Caco-2 (cell line): Measurements from ENCODE around the gene EVI5L. TPM values are rescaled to one million over a fixed set of nuclear protein-coding genes. Genes with fewer than 3 reads are reported as not detected.

Experiments used
- BruUV-seq: library from RNA; stranded (reverse); fragments of 400-500 nt; replicated peaks from 2 replicates; lab custom pipeline; 2021; lab: Mats Ljungman, UMichigan
- CTCF ChIA-PET: fragments of 300-600 bp; sonication (Branson Sonifier 250); formaldehyde crosslinking; loops from one replicate; lab custom pipeline; 2022; ENCODE audit warnings: antibody characterized with exemption; lab: Charles Lee
- POLR2A ChIA-PET: fragments of 300-600 bp; sonication (Branson Sonifier 250); formaldehyde crosslinking; loops from one replicate; lab custom pipeline; 2022; ENCODE audit warnings: antibody characterized with exemption; lab: Charles Lee
- DNase-seq, 2 experiments: peaks; one replicate each; pipeline versions ENCODE4 v3.0.0 to v3.0.0-alpha.2; 2020 to 2022
- H3K27me3 ChIP-seq: replicated peaks from 2 replicates; pipeline ENCODE4 v1.6.0; 2011; ENCODE audit warnings: low read length; ENCODE audit not compliant: control insufficient read depth, insufficient read depth
- H3K36me3 ChIP-seq: 2 replicates; pipeline ENCODE4 v1.5.1; 2011; ENCODE audit warnings: low read length; ENCODE audit not compliant: control insufficient read depth, insufficient read depth
- H3K4me1 ChIP-seq: fragments of 250-450 bp; sonication (Bioruptor Pico); 2 replicates; pipeline ENCODE4 v1.5.1; 2020; ENCODE audit warnings: mild to moderate bottlenecking
- H3K4me3 ChIP-seq: 2 replicates; pipeline ENCODE4 v1.5.1; 2011; ENCODE audit warnings: low read depth, mild to moderate bottlenecking, control low read depth, low read length
- H3K9me3 ChIP-seq: fragments of 250-450 bp; sonication (Bioruptor Pico); 2 replicates; pipeline ENCODE4 v1.5.1; 2020; ENCODE audit warnings: mild to moderate bottlenecking, moderate library complexity
- H3K27ac Mint-ChIP-seq: one replicate; pipeline ENCODE4 v1.8.0; 2022; ENCODE audit warnings: mixed read lengths; ENCODE audit not compliant: unreplicated experiment
- H3K27me3 Mint-ChIP-seq: one replicate; pipeline ENCODE4 v1.8.0; 2022; ENCODE audit warnings: mixed read lengths; ENCODE audit not compliant: insufficient read depth, unreplicated experiment
- H3K36me3 Mint-ChIP-seq: one replicate; pipeline ENCODE4 v1.8.0; 2022; ENCODE audit warnings: mild to moderate bottlenecking, mixed read lengths; ENCODE audit not compliant: insufficient read depth, unreplicated experiment
- H3K4me1 Mint-ChIP-seq: one replicate; pipeline ENCODE4 v1.8.0; 2022; ENCODE audit warnings: low read depth, mixed read lengths; ENCODE audit not compliant: unreplicated experiment
- H3K4me3 Mint-ChIP-seq: one replicate; pipeline ENCODE4 v1.8.0; 2022; ENCODE audit warnings: mild to moderate bottlenecking, moderate library complexity, mixed read lengths; ENCODE audit not compliant: unreplicated experiment
- H3K9me3 Mint-ChIP-seq: one replicate; pipeline ENCODE4 v1.8.0; 2022; ENCODE audit warnings: mixed read lengths; ENCODE audit not compliant: unreplicated experiment
- CTCF ChIP-seq, 2 experiments: fragments of 200-600 bp in 1 of 2; IDR thresholded peaks; 1 replicate in 1 of 2; 2 replicates in 1 of 2; pipeline versions ENCODE4 v1.5.1 to v1.8.0; 2011 to 2022; ENCODE audit warnings: antibody characterized with exemption in 1 of 2, control low read depth in 1 of 2, inconsistent platforms in 1 of 2, low read depth in 1 of 2, low read length in 1 of 2, mild to moderate bottlenecking in 1 of 2, moderate library complexity in 1 of 2; ENCODE audit not compliant: insufficient read depth in 1 of 2, severe bottlenecking in 1 of 2, unreplicated experiment in 1 of 2
- intact Hi-C: fragments of 100-400 bp; cut with micrococcal nuclease; formaldehyde crosslinking; loops from one replicate; pipeline ENCODE4 v1.10.0; 2022; ENCODE audit not compliant: unreplicated experiment
- total RNA-seq: library from RNA; stranded (reverse); gene quantifications from 2 replicates; pipeline ENCODE4 v1.2.3, GENCODE V29; 2022

The EVI5L gene
- total RNA-seq, 1 experiment from 2014 or later: 9.8 TPM

- no peaks in the 10 kb centered on the region for H3K9me3 ChIP-seq
- Mint-ChIP-seq H3K27me3 (no peaks in the 10 kb centered on the region), H3K4me3 (peak overlapping the region; percentile 92), H3K4me1 (peaks cover 6% of the 10 kb centered on the region), H3K9me3 (no peaks in the 10 kb centered on the region), H3K36me3 (peaks cover 30% of the 10 kb centered on the region), H3K27ac (peak overlapping the region; percentile 89)
- POLR2A ChIA-PET: interaction anchor here (1.0 to 1.6 kb wide), 6 partner anchors 12 to 609 kb away, joined by 3 to 69 read pairs (median 6); partner anchors contain the start of genes LRRC8E, SNAPC2 and ZNF414
- peak overlapping the region; percentile 91 for H3K4me3 ChIP-seq
- peaks cover 2% of the 10 kb centered on the region; the same call in 1 of the 2 replicates for H3K36me3 ChIP-seq
- TF ChIP-seq CTCF (IDR thresholded peaks at IDR 0.05; ENCODE audit: insufficient read depth in 1 of 2, low read depth in 1 of 2, low read length in 1 of 2, severe bottlenecking in 1 of 2, unreplicated experiment in 1 of 2): no peak
- BruUV-seq: no TSS peak
- DNase-seq: no peak
- no peaks in the 10 kb centered on the region for H3K27me3 ChIP-seq
- intact Hi-C loops: no loop called here
- CTCF ChIA-PET: interaction anchor here (0.6 to 1.7 kb wide), 8 partner anchors 12 to 336 kb away, joined by 3 to 21 read pairs (median 4); partner anchors contain the start of genes SNAPC2 and TIMM44
- H3K4me1 ChIP-seq: peaks cover 12% of the 10 kb centered on the region; the same call in 1 of the 2 replicates
Observed at GRCh38 chr19:7904074-7905020, 74.3 kb downstream of the EVI5L start.

- Histone ChIP-seq H3K4me1 (peaks cover 12% of the 10 kb centered on the region; the same call in 1 of the 2 replicates), H3K9me3 (no peaks in the 10 kb centered on the region), H3K27me3 (no peaks in the 10 kb centered on the region), H3K4me3 (no peak overlapping the region), H3K36me3 (peaks cover 2% of the 10 kb centered on the region; the same call in 1 of the 2 replicates)
- H3K4me3 Mint-ChIP-seq: peak overlapping the region; percentile 92
- peaks cover 6% of the 10 kb centered on the region for H3K4me1 Mint-ChIP-seq
- POLR2A ChIA-PET: no interaction called here
- no peak for DNase-seq
- intact Hi-C loops: no loop called here
- CTCF ChIA-PET: interaction anchor here (0.5 kb wide), 1 partner anchor 1927 kb away, joined by 3 read pairs; no protein-coding TSS in a partner anchor
- BruUV-seq: no TSS peak
- H3K36me3 Mint-ChIP-seq: peaks cover 30% of the 10 kb centered on the region
- TF ChIP-seq CTCF (IDR thresholded peaks at IDR 0.05; ENCODE audit: insufficient read depth in 1 of 2, low read depth in 1 of 2, low read length in 1 of 2, severe bottlenecking in 1 of 2, unreplicated experiment in 1 of 2): no peak
- no peaks in the 10 kb centered on the region for H3K9me3 Mint-ChIP-seq
- no peaks in the 10 kb centered on the region for H3K27me3 Mint-ChIP-seq
- peak overlapping the region; percentile 82 for H3K27ac Mint-ChIP-seq
Observed at GRCh38 chr19:7905268-7905667, 75.2 kb downstream of the EVI5L start.

- peaks cover 6% of the 10 kb centered on the region for H3K4me1 Mint-ChIP-seq
- no peak overlapping the region for H3K4me3 ChIP-seq
- BruUV-seq: no TSS peak
- H3K4me3 Mint-ChIP-seq: peak overlapping the region; percentile 92
- H3K27me3 Mint-ChIP-seq: no peaks in the 10 kb centered on the region
- DNase-seq: no peak
- CTCF ChIA-PET: interaction anchor here (0.5 kb wide), 1 partner anchor 1927 kb away, joined by 3 read pairs; no protein-coding TSS in a partner anchor
- H3K36me3 Mint-ChIP-seq: peaks cover 35% of the 10 kb centered on the region
- no peak for TF ChIP-seq CTCF (IDR thresholded peaks at IDR 0.05; ENCODE audit: insufficient read depth in 1 of 2, low read depth in 1 of 2, low read length in 1 of 2, severe bottlenecking in 1 of 2, unreplicated experiment in 1 of 2)
- H3K9me3 ChIP-seq: no peaks in the 10 kb centered on the region
- H3K9me3 Mint-ChIP-seq: no peaks in the 10 kb centered on the region
- no peak overlapping the region for H3K27ac Mint-ChIP-seq
- H3K4me1 ChIP-seq: peaks cover 12% of the 10 kb centered on the region; the same call in 1 of the 2 replicates
- H3K36me3 ChIP-seq: peaks cover 2% of the 10 kb centered on the region; the same call in 1 of the 2 replicates
- intact Hi-C loops: no loop called here
- no peaks in the 10 kb centered on the region for H3K27me3 ChIP-seq
- POLR2A ChIA-PET: no interaction called here
Observed at GRCh38 chr19:7905859-7906258, 75.8 kb downstream of the EVI5L start.
